GM18909 (cell line): ENCODE results near the gene PLIN4.

Source experiments
- ATAC-seq: cut with Tn5 transposase; IDR thresholded peaks from one replicate; pipeline ENCODE4 v1.9.1; 2021; ENCODE audit warnings: mild to moderate bottlenecking; ENCODE audit not compliant: unreplicated experiment, poor library complexity

PLIN4 gene

GRCh38 chr19:4510435-4511255 lies 7.6 kb downstream of the PLIN4 start:
- no peak for ATAC-seq

GRCh38 chr19:4508698-4509097 lies 9.6 kb downstream of the PLIN4 start:
- ATAC-seq: no peak

- no peak for ATAC-seq
Observed at GRCh38 chr19:4507804-4508203, 10.5 kb downstream of the PLIN4 start.

GRCh38 chr19:4507150-4507452 lies 11.2 kb downstream of the PLIN4 start:
- ATAC-seq: no peak

GRCh38 chr19:4506449-4507149 lies 11.7 kb downstream of the PLIN4 start:
- ATAC-seq: no peak

GRCh38 chr19:4505570-4506448 lies 12.5 kb downstream of the PLIN4 start:
- no peak for ATAC-seq

- no peak for ATAC-seq
Observed at GRCh38 chr19:4504891-4505569, 13.3 kb downstream of the PLIN4 start.

GRCh38 chr19:4504297-4504701 lies 14.0 kb downstream of the PLIN4 start:
- ATAC-seq: no peak

GRCh38 chr19:4503825-4504170 lies 14.5 kb downstream of the PLIN4 start:
- no peak for ATAC-seq

GRCh38 chr19:4503132-4503824 lies 15.0 kb downstream of the PLIN4 start:
- no peak for ATAC-seq

- ATAC-seq: no peak
Observed at GRCh38 chr19:4502282-4503131, 15.8 kb downstream of the PLIN4 start.

GRCh38 chr19:4501691-4502090 lies 16.6 kb downstream of the PLIN4 start:
- no peak for ATAC-seq

GRCh38 chr19:4500841-4501591 lies 17.3 kb downstream of the PLIN4 start:
- no peak for ATAC-seq

GRCh38 chr19:4499855-4500254 lies 18.4 kb downstream of the PLIN4 start:
- ATAC-seq: no peak

GRCh38 chr19:4499318-4499717 lies 19.0 kb downstream of the PLIN4 start:
- no peak for ATAC-seq

- no peak for ATAC-seq
Observed at GRCh38 chr19:4498694-4499093, 19.6 kb downstream of the PLIN4 start.

GRCh38 chr19:4497770-4498389 lies 20.4 kb downstream of the PLIN4 start:
- ATAC-seq: no peak

GRCh38 chr19:4496304-4496703 lies 22.0 kb downstream of the PLIN4 start:
- ATAC-seq: no peak
